DOHH2 (cell line): ENCODE data around the gene VEGFB.

Source experiments
- EZH2phosphoT487 ChIP-seq: fragments of 200-600 bp; sonication (generic); IDR thresholded peaks from 2 replicates; pipeline ENCODE4 v1.6.1; 2017; ENCODE audit warnings: borderline replicate concordance, mild to moderate bottlenecking, antibody characterized with exemption, low read length, moderate library complexity, mixed read lengths
- TF ChIP-seq, protein P1 (sequence below): fragments of 200-600 bp; sonication (generic); IDR thresholded peaks from one replicate; pipeline ENCODE4 v1.5.1; 2014; ENCODE audit warnings: antibody characterized with exemption, mild to moderate bottlenecking, low read depth, low read length; ENCODE audit not compliant: poor library complexity, severe bottlenecking

DNA sequence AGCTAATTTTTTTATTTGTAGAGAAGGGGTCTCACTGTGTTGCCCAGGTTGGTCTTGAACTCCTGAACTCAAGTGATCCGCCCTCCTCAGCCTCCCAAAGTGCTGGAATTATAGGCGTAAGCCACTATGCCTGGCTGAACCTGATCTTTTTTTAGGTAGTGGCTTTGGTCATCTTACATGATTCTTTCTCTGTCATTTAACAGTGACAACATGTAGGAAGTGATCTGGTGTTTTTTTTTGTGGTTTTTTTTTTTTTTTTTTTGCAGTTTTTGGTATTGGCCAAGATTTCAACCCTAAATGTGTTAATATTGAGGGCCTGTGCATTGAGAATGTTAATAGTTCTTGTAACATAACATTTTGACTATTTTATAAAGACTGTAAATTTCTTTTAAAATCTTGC is 35.9 kb upstream of the VEGFB start:
- TF ChIP-seq, protein P1, sequence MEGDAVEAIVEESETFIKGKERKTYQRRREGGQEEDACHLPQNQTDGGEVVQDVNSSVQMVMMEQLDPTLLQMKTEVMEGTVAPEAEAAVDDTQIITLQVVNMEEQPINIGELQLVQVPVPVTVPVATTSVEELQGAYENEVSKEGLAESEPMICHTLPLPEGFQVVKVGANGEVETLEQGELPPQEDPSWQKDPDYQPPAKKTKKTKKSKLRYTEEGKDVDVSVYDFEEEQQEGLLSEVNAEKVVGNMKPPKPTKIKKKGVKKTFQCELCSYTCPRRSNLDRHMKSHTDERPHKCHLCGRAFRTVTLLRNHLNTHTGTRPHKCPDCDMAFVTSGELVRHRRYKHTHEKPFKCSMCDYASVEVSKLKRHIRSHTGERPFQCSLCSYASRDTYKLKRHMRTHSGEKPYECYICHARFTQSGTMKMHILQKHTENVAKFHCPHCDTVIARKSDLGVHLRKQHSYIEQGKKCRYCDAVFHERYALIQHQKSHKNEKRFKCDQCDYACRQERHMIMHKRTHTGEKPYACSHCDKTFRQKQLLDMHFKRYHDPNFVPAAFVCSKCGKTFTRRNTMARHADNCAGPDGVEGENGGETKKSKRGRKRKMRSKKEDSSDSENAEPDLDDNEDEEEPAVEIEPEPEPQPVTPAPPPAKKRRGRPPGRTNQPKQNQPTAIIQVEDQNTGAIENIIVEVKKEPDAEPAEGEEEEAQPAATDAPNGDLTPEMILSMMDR: no peak
- no peak for TF ChIP-seq EZH2phosphoT487
